Measurements from ENCODE around the gene PDE6A.

- TF ChIP-seq CTCF (IDR thresholded peaks at IDR 0.05; ENCODE audit: poor library complexity) (no peak), EZH2 (IDR thresholded peaks at IDR 0.05; ENCODE audit: borderline replicate concordance) (no peak)
Observed at GRCh38 chr5:149963729-149964128, 19.1 kb upstream of the PDE6A start.

Measured in hepatocyte (in vitro differentiated cells).